ENCODE measurements around the gene NUDT4. TPM values are rescaled to one million over a fixed set of nuclear protein-coding genes. Genes with fewer than 3 reads are reported as not detected.
A peak's percentile ranks its signal among the peaks of the same experiment; 100 is the strongest.

NUDT4 gene
- total and polyA plus RNA-seq, 2 of the 13 experiments (the other 11 are each of a cell fraction or from before 2014, with no cell fraction given): 37.3 to 70.1 TPM

DNA sequence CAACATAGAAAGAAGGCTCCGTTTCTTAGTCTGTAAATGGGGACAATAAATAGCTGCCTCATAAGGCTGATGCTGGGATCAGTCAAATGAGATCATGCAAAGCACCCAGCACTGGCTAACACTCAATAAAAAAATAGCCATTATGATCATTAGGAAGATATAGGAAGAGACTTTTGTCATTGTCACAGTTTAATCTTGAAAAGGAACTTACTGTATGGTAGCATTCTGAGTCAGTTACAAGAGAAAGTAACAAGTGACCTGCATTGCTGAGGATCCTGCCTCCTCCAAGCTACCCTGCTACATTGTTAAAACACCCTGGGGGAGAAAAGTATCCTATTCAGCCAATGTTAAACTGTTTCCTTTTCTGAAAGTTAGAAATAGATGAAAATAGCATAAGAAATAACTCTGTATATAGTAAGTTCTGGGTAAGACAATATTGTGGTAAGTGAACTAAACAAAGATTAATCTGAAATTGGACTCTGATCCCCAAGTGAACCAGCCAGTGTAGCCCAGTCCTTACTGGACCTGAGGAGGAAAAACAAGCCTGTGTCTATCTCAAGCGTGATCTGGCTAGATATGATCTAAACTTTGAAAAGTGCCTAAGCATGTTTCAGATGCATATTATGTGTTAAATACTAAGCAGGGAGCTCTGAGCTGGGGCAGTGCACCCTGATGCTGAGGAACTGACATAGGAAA is 3.6 kb upstream of the NUDT4 start:
- H3K79me2 ChIP-seq (ENCODE audit: insufficient read depth, low read length): peaks cover 35% of the 10 kb centered on the region
- POLR2A ChIA-PET: interaction anchor here (1.5 kb wide), 1 partner anchor 59 kb away, joined by 3 read pairs; no protein-coding TSS in a partner anchor
- H2AFZ ChIP-seq (ENCODE audit: low read length): no peak overlapping the region
- WGBS (ENCODE audit: low lambda C conversion rate): 78% methylated on average over 2 of the region's 2 CpGs
- in situ Hi-C loops (cut with HindIII; ENCODE audit: extremely low pct_ligation_motif_present, low pct_unique_long_range_greater_than_20kb) (no loop called here), intact Hi-C loops (cut with micrococcal nuclease; ENCODE audit: unreplicated experiment) (no loop called here)
- H3K27me3 ChIP-seq (ENCODE audit: control insufficient read depth in 1 of 2, insufficient read depth in 2 of 2, low read length in 2 of 2): no peaks in the 10 kb centered on the region; a peak in 1 of 5 replicates
- CTCF ChIA-PET (ENCODE audit: low intra/inter-chr PET ratio, low total read pairs): no interaction called here
- no peaks in the 10 kb centered on the region for H3K9me3 ChIP-seq (ENCODE audit: low read length)
- no peaks in the 10 kb centered on the region; the same call in 1 of the 2 replicates for H4K20me1 ChIP-seq (ENCODE audit: insufficient read depth, low read length)
- H3K4me1 ChIP-seq (ENCODE audit: insufficient read depth, low read length): peaks cover 49% of the 10 kb centered on the region
- BruUV-seq (replicated peaks): no TSS peak
- no peak overlapping the region for H3K4me3 ChIP-seq (replicated peaks in 1 of 3; ENCODE audit: insufficient read depth in 1 of 3, low read depth in 2 of 3, low read length in 3 of 3)
- FAIRE-seq (no peak), DNase-seq (ENCODE audit: low spot score) (no peak), ATAC-seq (no peak)
- 0 out of 2 replicates have a peak overlapping the region, but pooled peaks have one; percentile 14 for H3K9ac ChIP-seq (ENCODE audit: insufficient read depth, low read depth, low read length)
- TF ChIP-seq SRSF1 (optimal IDR thresholded peaks at IDR 0.05; ENCODE audit: low read depth, low read length): no peak
- TF ChIP-seq DMAP1 (CRISPR knock-in tag; IDR thresholded peaks at IDR 0.05): no peak
- TF ChIP-seq MEF2D (CRISPR knock-in tag; IDR thresholded peaks at IDR 0.05): no peak
- no peak for TF ChIP-seq NKX3-1 (CRISPR knock-in tag; IDR thresholded peaks at IDR 0.05)
- no peak for TF ChIP-seq BHLHE40 (IDR thresholded peaks at IDR 0.05; ENCODE audit: low read length)
- TF ChIP-seq, protein P1, sequence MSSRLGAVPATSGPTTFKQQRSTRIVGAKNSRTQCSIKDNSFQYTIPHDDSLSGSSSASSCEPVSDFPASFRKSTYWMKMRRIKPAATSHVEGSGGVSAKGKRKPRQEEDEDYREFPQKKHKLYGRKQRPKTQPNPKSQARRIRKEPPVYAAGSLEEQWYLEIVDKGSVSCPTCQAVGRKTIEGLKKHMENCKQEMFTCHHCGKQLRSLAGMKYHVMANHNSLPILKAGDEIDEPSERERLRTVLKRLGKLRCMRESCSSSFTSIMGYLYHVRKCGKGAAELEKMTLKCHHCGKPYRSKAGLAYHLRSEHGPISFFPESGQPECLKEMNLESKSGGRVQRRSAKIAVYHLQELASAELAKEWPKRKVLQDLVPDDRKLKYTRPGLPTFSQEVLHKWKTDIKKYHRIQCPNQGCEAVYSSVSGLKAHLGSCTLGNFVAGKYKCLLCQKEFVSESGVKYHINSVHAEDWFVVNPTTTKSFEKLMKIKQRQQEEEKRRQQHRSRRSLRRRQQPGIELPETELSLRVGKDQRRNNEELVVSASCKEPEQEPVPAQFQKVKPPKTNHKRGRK (CRISPR knock-in tag; IDR thresholded peaks at IDR 0.05): no peak
- no peak for TF ChIP-seq MATR3 (CRISPR knock-in tag; IDR thresholded peaks at IDR 0.05)
- TF ChIP-seq ZNF331 (CRISPR knock-in tag; IDR thresholded peaks at IDR 0.05): peak; percentile 97
- TF ChIP-seq CBX5 (CRISPR knock-in tag; IDR thresholded peaks at IDR 0.05; ENCODE audit: borderline replicate concordance): no peak
- TF ChIP-seq SPEN (CRISPR knock-in tag; IDR thresholded peaks at IDR 0.05; ENCODE audit: low read depth): no peak
- no peak for TF ChIP-seq ZFP37 (CRISPR knock-in tag; IDR thresholded peaks at IDR 0.05; ENCODE audit: borderline replicate concordance)
- peak; percentile 42; the same call in 1 of the 2 replicates for TF ChIP-seq NAIF1 (CRISPR knock-in tag; IDR thresholded peaks at IDR 0.05; ENCODE audit: borderline replicate concordance)
- TF ChIP-seq HNF4A (CRISPR knock-in tag; IDR thresholded peaks at IDR 0.05): 0 out of 2 replicates have a peak, but pooled peaks have one; percentile 9
- no peak for TF ChIP-seq FOXK1 (CRISPR knock-in tag; IDR thresholded peaks at IDR 0.05; ENCODE audit: borderline replicate concordance, low read depth)
- TF ChIP-seq, protein P2, sequence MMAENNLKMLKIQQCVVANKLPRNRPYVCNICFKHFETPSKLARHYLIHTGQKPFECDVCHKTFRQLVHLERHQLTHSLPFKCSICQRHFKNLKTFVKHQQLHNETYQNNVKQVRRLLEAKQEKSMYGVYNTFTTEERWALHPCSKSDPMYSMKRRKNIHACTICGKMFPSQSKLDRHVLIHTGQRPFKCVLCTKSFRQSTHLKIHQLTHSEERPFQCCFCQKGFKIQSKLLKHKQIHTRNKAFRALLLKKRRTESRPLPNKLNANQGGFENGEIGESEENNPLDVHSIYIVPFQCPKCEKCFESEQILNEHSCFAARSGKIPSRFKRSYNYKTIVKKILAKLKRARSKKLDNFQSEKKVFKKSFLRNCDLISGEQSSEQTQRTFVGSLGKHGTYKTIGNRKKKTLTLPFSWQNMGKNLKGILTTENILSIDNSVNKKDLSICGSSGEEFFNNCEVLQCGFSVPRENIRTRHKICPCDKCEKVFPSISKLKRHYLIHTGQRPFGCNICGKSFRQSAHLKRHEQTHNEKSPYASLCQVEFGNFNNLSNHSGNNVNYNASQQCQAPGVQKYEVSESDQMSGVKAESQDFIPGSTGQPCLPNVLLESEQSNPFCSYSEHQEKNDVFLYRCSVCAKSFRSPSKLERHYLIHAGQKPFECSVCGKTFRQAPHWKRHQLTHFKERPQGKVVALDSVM (CRISPR knock-in tag; IDR thresholded peaks at IDR 0.05): no peak
- TF ChIP-seq POLR2AphosphoS5 (IDR thresholded peaks at IDR 0.05; ENCODE audit: low read depth, low read length): no peak
- TF ChIP-seq, protein P3, sequence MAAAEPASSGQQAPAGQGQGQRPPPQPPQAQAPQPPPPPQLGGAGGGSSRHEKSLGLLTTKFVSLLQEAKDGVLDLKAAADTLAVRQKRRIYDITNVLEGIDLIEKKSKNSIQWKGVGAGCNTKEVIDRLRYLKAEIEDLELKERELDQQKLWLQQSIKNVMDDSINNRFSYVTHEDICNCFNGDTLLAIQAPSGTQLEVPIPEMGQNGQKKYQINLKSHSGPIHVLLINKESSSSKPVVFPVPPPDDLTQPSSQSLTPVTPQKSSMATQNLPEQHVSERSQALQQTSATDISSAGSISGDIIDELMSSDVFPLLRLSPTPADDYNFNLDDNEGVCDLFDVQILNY (CRISPR knock-in tag; conservative IDR thresholded peaks at IDR 0.05): no peak
- TF ChIP-seq, protein P4, sequence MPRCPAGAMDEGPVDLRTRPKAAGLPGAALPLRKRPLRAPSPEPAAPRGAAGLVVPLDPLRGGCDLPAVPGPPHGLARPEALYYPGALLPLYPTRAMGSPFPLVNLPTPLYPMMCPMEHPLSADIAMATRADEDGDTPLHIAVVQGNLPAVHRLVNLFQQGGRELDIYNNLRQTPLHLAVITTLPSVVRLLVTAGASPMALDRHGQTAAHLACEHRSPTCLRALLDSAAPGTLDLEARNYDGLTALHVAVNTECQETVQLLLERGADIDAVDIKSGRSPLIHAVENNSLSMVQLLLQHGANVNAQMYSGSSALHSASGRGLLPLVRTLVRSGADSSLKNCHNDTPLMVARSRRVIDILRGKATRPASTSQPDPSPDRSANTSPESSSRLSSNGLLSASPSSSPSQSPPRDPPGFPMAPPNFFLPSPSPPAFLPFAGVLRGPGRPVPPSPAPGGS (CRISPR knock-in tag; IDR thresholded peaks at IDR 0.05): no peak
- no peak for TF ChIP-seq ZNF549 (CRISPR knock-in tag; IDR thresholded peaks at IDR 0.05)
- TF ChIP-seq ZMAT3 (CRISPR knock-in tag; conservative IDR thresholded peaks at IDR 0.05): no peak
- no peak for TF ChIP-seq SYNCRIP (IDR thresholded peaks at IDR 0.05; ENCODE audit: insufficient read depth, low read depth, low read length)
- H3K36me3 ChIP-seq (replicated peaks in 1 of 2; ENCODE audit: control insufficient read depth in 1 of 2, insufficient read depth in 2 of 2, low read length in 2 of 2): no peaks in the 10 kb centered on the region
- H3K4me2 ChIP-seq (ENCODE audit: low read depth, low read length): peak overlapping the region; percentile 55
- H3K27ac ChIP-seq (ENCODE audit: extremely low read length, insufficient read depth, low read length): peak overlapping the region; percentile 34

Data from HepG2 (cell line).